ENCODE results near the gene CTU2. TPM values are rescaled to one million over a fixed set of nuclear protein-coding genes. Genes with fewer than 3 reads are reported as not detected.

The CTU2 gene
- polyA plus RNA-seq, 12 donors, result 8.5 to 13.1 (median 10.1) TPM; not detected in 2

- DNase-seq, result no peak
Measured at GRCh38 chr16:88695753-88696152, 10.6 kb upstream of the CTU2 start.

DNA sequence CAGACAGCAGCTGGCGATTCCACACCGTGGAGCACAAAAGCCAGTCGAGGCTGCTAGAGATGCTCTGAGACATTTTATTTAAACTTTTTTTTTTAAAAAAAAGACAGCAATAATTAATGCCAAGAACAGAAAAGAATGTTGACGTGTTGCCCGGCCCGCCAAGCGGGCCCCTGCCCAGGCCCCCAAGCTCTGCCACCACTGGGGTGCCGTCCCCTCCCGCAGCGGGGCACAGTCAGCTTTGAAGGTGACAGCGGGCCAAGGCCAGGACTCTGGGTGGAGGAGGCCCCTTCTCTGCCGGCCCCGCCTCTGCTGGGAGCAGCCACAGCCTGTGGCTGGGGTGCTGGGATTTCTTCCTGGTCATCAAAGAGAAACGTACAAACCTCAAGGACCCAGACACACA, 9.9 kb upstream of the CTU2 start:
- no peak for DNase-seq

DNA sequence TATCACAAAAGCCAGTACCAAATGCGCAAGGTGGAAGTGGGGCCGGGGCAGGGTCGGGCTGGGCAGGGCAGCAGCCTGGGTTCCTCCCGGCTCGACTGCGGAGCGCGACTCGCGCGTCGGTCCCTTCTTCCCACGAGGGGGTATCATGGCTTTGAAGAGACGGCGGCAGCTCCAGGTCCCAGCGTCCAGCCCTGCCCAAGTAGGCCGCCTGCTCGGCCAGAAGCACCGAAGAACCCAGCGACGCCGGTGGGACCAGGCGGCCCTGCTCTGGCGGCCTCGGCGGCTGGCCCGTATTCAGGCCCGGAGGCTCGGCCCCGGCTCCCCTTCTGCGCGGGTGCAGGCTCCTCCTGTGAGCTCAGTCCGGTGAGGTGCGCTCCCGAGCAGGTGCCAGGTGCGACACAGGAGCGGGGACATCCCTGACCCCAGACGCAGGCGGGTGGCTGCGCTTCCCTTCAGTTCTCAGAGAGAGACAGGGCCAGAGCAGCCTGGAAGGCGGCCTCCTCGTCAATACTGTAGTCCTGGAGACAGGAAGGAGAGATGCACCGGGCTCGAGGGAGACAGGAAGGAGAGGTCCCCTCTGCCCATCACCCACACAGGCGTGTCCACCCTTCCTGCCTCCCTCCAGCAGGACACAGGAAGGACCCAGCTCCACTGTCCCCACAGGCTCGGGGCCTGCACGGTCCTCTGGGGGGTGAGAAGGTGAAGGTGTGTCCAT, 9.0 kb upstream of the CTU2 start:
- no peak for DNase-seq

DNA sequence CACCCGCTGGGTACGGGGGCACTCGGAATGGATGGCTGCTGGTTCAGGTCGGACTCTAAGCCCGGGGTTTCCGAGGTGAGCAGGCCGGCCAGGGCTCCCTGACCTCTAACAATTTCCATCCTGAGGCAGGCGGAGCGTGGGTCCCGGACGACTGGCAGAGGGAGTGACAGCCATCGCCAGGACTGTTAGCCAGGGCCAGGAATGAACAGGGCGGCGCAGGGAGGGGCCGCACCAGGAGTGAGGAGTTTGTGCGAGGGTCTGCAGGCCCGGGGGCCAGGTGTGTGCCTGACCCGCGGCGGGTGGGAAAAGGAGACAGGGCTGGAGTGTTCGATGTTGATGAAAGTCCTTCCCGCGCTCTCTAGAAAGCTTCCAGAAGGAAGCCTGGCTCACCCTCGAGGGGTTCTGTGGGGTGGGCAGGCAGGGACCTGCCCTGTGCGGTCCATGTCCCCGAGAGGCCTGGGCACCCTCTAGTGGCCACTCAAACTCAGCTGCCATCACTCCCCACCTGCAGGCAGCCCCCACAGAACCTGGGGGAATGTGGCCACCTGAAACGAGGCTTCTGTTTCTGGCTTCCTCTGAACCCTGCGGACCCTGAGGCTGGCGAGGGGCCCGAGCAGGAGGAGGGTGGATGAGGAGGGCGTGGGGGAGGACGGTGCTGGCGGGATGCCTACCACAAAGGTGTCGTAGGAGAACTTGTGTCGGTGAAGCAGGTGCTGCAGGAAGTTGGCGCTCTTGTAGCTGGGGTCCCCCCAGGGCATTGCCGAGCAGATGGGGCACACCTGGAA, 8.3 kb upstream of the CTU2 start:
- DNase-seq, result no peak

DNA sequence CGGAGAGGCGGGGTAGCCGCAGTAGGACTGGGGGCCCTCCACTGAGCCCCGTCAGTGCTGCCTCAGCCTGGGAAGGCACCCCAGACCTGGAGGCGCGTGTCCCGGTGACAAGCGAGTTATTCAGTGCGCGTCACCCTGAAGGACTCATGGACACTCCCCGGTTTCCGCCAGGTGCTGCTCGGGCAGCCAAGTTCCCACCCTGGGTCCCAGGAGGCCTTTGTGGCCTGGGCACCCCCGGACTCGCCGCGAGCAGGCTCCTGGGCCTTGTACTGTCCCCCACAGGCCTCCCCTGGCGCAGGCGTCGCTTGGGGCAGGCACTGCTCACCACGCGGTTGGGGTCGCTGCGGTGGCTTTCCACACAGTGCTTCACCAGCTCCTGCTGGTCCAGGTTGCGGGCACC, 7.7 kb upstream of the CTU2 start:
- no peak for DNase-seq

GRCh38 chr16:88699180-88699579, 7.1 kb upstream of the CTU2 start:
- DNase-seq, result no peak

DNA sequence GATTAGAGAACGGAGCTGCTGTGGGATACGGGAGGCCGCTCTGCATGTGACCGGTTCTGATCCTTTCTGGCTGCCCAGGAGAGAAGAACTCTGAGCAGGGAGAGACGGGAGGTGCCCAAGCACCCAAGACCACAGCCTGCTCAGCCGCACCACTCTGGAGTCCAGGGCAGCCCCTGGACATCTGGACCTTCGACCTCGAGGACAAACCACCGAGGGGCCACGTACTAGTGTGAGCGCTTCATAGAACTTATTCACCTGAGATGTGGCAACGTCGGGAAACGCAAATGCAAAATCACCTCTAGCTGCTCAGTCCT, 6.0 kb upstream of the CTU2 start:
- no peak for DNase-seq

DNA sequence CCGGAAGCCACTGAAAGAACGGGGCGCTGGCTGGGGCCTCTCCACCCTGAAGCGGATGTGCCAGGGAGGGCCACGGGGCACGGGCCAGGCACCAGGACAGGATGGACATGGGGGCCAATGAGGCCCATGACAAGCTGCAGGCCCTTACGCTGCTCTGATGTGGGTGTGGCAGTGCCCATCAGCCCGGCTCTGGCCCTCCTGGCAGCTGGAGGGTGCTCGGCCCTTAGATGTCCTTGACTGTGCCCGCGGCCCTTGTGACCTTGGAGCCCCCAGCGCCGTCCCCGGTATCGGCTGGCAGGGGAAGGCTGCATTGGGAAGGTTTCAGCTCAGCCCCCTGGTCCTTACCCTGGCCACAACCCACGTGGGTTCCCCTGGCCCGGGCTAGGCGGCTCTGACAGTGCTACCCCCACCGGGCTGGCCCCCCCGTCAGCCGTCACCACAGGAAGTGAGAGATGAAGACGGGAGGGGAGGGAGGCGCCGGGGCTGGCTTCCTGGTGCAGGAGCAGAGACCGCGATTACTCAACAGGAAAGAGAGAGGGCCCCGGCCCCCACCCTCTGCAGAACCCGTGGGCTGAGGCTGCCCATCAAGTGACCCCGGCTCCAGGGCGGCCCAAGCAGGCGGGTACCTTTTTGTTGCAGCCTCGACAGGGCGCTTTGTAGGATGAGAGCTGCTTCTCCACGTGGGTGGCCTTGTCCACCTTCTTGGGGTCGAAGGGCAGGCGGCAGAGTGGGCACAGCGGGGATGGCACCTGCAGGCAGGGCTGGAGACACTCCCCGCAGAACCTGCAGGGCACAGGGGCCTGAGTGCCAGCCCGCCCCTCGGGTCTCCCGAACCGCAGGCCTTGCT, 5.4 kb upstream of the CTU2 start:
- peak; percentile 47 for DNase-seq

- no peak for DNase-seq
Measured at GRCh38 chr16:88701581-88702370, 4.5 kb upstream of the CTU2 start.

DNA sequence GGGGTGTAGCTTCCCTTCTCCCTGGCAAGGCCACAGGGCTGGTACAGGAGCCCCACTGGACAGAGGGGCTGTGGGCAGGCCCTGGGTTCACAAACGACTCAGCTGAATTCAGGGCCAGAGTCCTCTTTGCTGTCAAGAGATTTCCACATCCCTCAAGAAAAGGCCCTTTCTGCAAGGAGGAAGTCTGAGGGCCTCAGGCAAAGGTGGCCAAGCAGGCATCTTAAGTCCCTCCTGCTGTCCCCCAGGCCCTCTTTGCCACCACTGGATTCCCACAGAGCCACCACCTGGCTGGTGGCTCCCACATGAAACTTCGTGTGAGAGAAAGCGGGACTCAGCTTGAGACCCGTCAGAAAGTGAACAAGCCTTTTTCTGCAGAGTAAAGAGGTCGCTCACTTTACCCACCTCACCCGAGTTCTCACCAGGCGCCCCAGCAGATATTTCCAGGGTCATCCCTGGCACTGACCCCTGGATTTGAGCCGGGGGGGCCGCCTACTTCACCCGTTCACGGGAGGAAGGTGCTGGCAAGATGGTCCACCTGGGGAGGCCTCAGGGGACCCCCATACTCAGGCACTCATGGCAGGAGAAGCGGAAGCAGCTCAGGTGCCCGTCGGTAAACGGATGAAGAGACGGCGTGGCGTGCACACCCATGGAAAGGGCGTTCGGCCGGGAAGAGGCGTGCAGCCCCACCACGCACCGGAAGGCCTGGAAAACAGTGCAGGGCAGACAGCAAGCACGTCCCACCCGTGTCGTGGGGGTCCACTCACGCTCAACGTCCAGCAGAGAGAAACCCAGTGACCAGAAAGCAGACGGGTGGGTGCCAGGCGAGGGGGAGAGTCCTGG, 3.7 kb upstream of the CTU2 start:
- DNase-seq, result no peak

DNA sequence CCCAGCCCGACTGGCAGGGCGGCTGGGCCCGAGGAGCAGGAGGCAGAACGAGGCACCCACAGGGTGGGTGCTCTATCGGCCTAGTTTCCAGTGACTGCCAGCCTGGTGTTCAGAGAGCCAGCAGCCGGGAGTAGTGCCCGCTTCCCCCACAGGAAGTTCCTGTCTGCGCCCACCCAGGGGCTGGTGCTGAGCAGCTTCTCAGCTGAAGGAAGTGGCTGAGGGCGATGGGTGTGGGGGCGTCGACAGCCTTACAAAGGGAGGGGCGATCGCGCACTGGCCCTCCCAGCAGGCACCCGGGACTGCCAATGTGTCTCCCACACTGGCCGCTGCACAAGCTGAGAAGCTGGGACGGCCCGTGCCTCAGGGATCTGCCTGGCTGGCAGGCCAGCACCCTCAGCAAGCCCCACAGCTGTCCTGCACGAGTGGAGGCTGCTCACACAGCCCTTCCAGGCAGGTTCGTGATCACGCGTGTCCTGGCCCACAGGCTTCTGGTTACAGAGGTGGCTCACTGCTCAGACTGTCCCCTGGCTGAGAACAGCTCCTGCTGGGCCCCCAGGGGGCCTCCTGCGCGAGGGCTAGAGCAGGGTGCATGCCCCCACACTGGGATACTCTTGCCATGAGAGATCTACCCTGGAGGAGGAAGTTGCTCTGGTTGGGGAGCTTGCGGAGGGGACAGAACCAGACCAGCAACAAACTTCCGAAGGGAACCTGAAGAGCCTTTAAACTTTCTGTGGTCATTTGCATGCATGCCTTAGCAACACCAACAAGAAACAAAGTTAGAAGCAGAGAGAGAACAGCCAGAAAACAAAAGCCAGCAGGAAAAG, 2.6 kb upstream of the CTU2 start:
- DNase-seq, result no peak

GRCh38 chr16:88705076-88705684, 1.1 kb upstream of the CTU2 start:
- DNase-seq, result no peak

DNA sequence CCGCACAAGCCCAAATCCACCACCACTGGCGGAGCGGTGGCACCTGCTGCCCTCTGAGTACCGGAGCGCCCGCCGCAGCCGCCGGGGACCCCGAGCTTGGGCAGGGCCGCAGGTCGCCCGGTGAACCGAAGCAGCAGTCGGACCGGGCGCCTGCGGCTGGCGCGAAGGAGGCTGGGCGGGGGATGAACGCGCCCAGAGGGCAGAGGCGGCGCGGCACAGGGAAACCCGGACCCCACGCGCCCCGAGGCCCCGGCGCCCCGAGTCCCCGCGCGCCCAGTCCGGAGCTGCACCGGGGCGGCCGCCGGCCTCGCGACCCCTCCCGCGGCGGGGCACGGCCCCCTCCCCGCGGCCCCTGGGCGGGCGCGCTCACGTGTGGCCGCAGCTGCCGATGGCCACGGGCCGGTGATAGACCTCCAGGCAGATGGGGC, 488 bp upstream of the CTU2 start:
- no peak for DNase-seq

DNA sequence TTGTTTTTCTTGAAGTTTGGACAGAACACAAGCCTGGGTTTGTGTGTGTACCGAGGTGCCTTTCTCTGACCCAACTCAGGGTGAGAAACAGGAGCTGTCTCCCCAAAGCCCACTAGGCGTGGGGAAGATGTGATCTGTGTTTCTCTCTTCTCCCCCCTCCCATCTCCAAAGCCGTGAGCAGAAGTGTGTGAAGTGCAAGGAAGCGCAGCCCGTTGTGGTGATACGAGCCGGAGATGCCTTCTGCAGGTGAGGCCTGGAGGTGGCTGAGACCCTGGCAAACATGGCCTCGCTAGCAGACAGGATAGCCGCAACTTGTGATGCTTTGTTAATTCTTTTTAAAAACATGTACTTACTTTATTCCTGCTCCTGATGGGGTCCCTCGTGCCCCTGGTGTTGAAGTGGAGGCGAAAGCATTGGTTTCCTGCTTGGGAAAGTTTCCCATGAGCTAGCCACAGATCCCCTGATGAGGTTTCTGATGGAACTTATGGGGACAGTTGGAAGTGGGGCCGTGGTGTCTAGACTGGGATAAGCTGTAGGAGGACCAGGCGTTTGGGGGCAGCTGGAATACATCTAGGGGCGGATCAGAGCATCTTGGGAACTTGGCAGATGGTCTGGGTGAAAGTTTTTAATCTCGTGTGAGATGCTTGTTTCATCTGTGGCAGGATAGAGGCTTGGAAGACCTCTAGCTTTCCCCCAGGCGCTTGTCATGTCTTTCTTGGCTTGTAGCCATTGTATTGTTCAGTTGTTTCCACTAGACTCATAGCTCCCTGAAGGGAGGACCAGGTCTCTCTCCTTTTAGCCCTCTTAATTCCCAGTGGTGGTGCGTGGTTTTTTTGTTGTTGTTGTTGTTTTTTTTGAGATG, 893 bp downstream of the CTU2 start:
- DNase-seq, result no peak

DNA sequence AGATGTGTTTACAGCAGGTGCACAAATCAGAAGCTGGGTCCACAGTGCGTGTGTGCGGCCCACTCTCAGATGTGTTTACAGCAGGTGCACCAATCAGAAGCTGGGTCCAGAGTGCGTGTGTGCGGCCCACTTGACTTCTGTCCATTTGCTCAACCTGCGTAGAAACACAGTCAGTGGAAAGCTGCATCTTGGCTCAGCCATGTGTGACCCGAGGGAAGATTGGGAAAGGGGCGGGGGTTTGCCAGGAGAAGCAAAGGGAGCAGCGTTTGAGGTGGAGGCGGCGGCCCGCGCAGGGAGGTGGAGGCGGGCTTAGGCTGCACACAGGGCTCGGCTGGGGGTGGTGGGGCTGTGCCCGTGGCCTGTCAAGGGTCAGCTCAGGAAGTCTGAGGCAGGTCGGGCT, 4.3 kb downstream of the CTU2 start:
- DNase-seq, result no peak

DNA sequence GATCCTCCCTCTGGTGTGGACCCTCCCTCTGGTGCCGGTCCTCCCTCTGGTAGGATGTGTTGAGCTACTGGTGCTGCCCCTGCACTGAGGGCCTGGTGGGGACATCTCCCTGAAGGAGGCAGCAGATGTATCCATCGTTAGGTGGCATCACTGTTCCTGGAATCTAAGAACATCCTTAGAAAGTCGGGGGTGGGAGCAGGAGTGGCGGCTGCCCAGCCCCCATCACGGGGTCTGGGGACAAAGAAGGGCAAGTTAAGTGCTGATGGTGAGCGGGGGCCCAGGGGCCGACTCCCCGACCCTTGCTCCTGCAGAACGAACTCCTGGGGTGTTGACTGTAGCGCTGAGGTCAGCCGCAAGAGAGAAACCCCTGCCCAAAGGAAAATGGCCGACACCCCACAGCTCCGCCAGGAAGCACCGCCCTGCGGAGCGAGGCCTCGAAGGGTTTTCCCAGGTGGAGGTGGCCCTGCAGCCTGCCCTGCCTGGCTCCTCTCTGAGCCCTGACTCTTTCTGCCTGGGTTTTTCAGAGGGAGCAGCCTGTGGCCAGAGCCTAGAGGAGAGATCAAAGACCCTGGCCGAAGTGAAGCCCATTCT, 5.5 kb downstream of the CTU2 start:
- DNase-seq, result no peak

- no peak for DNase-seq
Measured at GRCh38 chr16:88712362-88712979, 6.2 kb downstream of the CTU2 start.

DNA sequence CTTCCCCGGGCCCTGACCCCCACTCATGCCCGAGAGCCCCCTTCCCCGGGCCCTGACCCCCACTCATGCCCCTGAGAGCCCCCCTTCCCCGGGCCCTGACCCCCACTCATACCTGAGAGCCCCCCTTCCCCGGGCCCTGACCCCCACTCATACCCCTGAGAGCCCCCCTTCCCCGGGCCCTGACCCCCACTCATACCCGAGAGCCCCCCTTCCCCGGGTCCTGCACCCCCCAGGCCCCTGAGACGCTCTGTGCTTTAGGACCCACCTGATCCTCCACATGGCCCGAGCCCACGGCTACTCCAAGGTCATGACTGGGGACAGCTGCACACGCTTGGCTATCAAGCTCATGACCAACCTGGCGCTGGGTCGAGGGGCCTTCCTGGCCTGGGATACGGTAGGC, 6.8 kb downstream of the CTU2 start:
- no peak for DNase-seq

Measured in muscle of arm (tissue), 12 donors.